Ishikawa (cell line): ENCODE data around the gene NUMB.

ENCODE experiments used
- CEBPB ChIP-seq: IDR thresholded peaks from 2 replicates; pipeline ENCODE4 v1.6.1; 2012
- CREB1 ChIP-seq: IDR thresholded peaks from 2 replicates; pipeline ENCODE4 v1.6.1; 2012; ENCODE audit warnings: low read depth
- EGR1 ChIP-seq: IDR thresholded peaks from 2 replicates; pipeline ENCODE4 v1.6.1; 2012
- EP300 ChIP-seq: IDR thresholded peaks from 2 replicates; pipeline ENCODE4 v1.6.1; 2012; ENCODE audit warnings: borderline replicate concordance
- FOXM1 ChIP-seq: IDR thresholded peaks from 2 replicates; pipeline ENCODE4 v1.6.1; 2012; ENCODE audit warnings: low read depth, borderline replicate concordance
- NFIC ChIP-seq: IDR thresholded peaks from 2 replicates; pipeline ENCODE4 v1.6.1; 2012
- RAD21 ChIP-seq: IDR thresholded peaks from 2 replicates; pipeline ENCODE4 v1.6.1; 2012; ENCODE audit warnings: low read depth
- TAF1 ChIP-seq: IDR thresholded peaks from 2 replicates; pipeline ENCODE4 v1.6.1; 2012; ENCODE audit warnings: low read depth, mild to moderate bottlenecking
- TCF12 ChIP-seq: IDR thresholded peaks from 2 replicates; pipeline ENCODE4 v1.6.1; 2012; ENCODE audit warnings: low read depth
- TEAD4 ChIP-seq: IDR thresholded peaks from 2 replicates; pipeline ENCODE4 v1.6.1; 2012
- USF1 ChIP-seq: IDR thresholded peaks from 2 replicates; pipeline ENCODE4 v1.6.1; 2012
- YY1 ChIP-seq: IDR thresholded peaks from 2 replicates; pipeline ENCODE4 v1.6.1; 2012; ENCODE audit warnings: low read depth
- ZBTB7A ChIP-seq: IDR thresholded peaks from 2 replicates; pipeline ENCODE4 v1.6.1; 2012; ENCODE audit warnings: low read depth
- TF ChIP-seq, protein P1 (sequence below): IDR thresholded peaks from 2 replicates; pipeline ENCODE4 v1.6.1; 2012
- TF ChIP-seq, protein P2 (sequence below): IDR thresholded peaks from 2 replicates; pipeline ENCODE4 v1.6.1; 2012; ENCODE audit warnings: low read depth, mild to moderate bottlenecking

NUMB gene

GRCh38 chr14:73438993-73439392 lies 19.4 kb downstream of the NUMB start:
- TF ChIP-seq EP300 (no peak), CREB1 (no peak), TCF12 (no peak), NFIC (no peak), CEBPB (no peak), TEAD4 (no peak), USF1 (no peak), YY1 (no peak), TAF1 (no peak), RAD21 (no peak), EGR1 (no peak), ZBTB7A (no peak), FOXM1 (no peak)
- TF ChIP-seq, protein P1, sequence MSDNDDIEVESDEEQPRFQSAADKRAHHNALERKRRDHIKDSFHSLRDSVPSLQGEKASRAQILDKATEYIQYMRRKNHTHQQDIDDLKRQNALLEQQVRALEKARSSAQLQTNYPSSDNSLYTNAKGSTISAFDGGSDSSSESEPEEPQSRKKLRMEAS: no peak
- TF ChIP-seq, protein P2, sequence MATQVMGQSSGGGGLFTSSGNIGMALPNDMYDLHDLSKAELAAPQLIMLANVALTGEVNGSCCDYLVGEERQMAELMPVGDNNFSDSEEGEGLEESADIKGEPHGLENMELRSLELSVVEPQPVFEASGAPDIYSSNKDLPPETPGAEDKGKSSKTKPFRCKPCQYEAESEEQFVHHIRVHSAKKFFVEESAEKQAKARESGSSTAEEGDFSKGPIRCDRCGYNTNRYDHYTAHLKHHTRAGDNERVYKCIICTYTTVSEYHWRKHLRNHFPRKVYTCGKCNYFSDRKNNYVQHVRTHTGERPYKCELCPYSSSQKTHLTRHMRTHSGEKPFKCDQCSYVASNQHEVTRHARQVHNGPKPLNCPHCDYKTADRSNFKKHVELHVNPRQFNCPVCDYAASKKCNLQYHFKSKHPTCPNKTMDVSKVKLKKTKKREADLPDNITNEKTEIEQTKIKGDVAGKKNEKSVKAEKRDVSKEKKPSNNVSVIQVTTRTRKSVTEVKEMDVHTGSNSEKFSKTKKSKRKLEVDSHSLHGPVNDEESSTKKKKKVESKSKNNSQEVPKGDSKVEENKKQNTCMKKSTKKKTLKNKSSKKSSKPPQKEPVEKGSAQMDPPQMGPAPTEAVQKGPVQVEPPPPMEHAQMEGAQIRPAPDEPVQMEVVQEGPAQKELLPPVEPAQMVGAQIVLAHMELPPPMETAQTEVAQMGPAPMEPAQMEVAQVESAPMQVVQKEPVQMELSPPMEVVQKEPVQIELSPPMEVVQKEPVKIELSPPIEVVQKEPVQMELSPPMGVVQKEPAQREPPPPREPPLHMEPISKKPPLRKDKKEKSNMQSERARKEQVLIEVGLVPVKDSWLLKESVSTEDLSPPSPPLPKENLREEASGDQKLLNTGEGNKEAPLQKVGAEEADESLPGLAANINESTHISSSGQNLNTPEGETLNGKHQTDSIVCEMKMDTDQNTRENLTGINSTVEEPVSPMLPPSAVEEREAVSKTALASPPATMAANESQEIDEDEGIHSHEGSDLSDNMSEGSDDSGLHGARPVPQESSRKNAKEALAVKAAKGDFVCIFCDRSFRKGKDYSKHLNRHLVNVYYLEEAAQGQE: no peak

GRCh38 chr14:73437206-73437605 lies 21.1 kb downstream of the NUMB start:
- TF ChIP-seq ZBTB7A (no peak), USF1 (no peak), RAD21 (no peak), YY1 (no peak), FOXM1 (no peak), EP300 (no peak), TCF12 (no peak), TEAD4 (no peak), NFIC (no peak), TAF1 (no peak), EGR1 (no peak)
- TF ChIP-seq, protein P1: no peak

GRCh38 chr14:73432124-73432523 lies 26.2 kb downstream of the NUMB start:
- TF ChIP-seq EP300 (no peak), TEAD4 (no peak), FOXM1 (no peak), ZBTB7A (no peak), TAF1 (no peak), CEBPB (no peak), YY1 (no peak), USF1 (no peak), TCF12 (no peak)
- TF ChIP-seq, protein P1: no peak
- TF ChIP-seq, protein P2: no peak

GRCh38 chr14:73428353-73428824 lies 30.0 kb downstream of the NUMB start:
- TF ChIP-seq EP300: no peak
- TF ChIP-seq TAF1: no peak
- TF ChIP-seq YY1: no peak
- no peak for TF ChIP-seq TEAD4
- TF ChIP-seq TCF12: no peak
- TF ChIP-seq, protein P1: no peak
- TF ChIP-seq ZBTB7A: no peak

- TF ChIP-seq EGR1 (no peak), FOXM1 (no peak), TEAD4 (no peak), USF1 (no peak), CEBPB (no peak), YY1 (no peak), TCF12 (no peak), TAF1 (no peak), EP300 (no peak), NFIC (no peak), ZBTB7A (no peak), CREB1 (no peak)
- TF ChIP-seq, protein P2: no peak
- TF ChIP-seq, protein P1: no peak
These were observed 30.7 kb downstream of the NUMB start for GRCh38 chr14:73427516-73428264.
